ENCODE measurements around the gene SAPCD1. TPM values are rescaled to one million over a fixed set of nuclear protein-coding genes. Genes with fewer than 3 reads are reported as not detected.

The SAPCD1 gene
- total RNA-seq, 2 donors from 2014 or later: 7.9 to 8.4 TPM

DNA sequence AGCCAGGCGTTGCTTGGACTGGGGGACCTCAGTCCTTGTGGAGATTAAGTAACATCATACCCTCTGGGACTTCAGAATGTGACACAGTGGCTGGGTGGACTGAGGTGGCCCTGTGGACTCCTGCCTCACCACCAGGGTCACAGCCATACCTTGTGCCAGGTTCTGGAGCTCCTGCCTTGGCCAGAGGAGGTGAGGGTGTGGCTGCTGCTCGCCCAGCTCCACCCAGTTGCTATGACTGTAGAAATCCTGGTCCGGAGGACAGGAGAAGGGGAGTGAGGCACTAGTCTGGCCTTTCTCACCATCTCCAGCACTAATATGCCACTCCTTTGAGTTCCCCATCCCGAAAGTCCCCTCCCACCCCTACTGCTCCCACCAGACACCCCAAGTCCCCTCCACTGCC, 12.7 kb downstream of the SAPCD1 start:
- 90 to 100% methylated on average over 1 to 4 of the region's 4 CpGs for WGBS, 2 experiments (ENCODE audit: insufficient coverage in 1 of 2, insufficient read length in 1 of 2)
- Histone ChIP-seq H3K36me3 (ENCODE audit: control insufficient read depth, insufficient read depth, low read length) (peaks cover 12% of the 10 kb centered on the region), H3K27me3 (ENCODE audit: control insufficient read depth, insufficient read depth, low read length, poor library complexity, severe bottlenecking) (no peaks in the 10 kb centered on the region), H3K9me3 (ENCODE audit: control insufficient read depth, low read length) (no peaks in the 10 kb centered on the region), H3K9ac (ENCODE audit: extremely low read depth, low read length, poor library complexity, severe bottlenecking) (no peak overlapping the region), H3K4me1 (ENCODE audit: control insufficient read depth, insufficient read depth, low read length) (no peaks in the 10 kb centered on the region), H3K4me3 (ENCODE audit: low read length) (no peak overlapping the region), H3K27ac (ENCODE audit: low read depth, low read length) (no peak overlapping the region)
- Mint-ChIP-seq H3K4me3 (no peak overlapping the region), H3K36me3 (ENCODE audit: low read depth) (peaks cover 5% of the 10 kb centered on the region), H3K27ac (peak overlapping the region; percentile 61), H3K9me3 (no peaks in the 10 kb centered on the region), H3K27me3 (ENCODE audit: insufficient read depth) (no peaks in the 10 kb centered on the region), H3K4me1 (no peaks in the 10 kb centered on the region)
- DNase-seq: no peak
- TF ChIP-seq, protein P1, sequence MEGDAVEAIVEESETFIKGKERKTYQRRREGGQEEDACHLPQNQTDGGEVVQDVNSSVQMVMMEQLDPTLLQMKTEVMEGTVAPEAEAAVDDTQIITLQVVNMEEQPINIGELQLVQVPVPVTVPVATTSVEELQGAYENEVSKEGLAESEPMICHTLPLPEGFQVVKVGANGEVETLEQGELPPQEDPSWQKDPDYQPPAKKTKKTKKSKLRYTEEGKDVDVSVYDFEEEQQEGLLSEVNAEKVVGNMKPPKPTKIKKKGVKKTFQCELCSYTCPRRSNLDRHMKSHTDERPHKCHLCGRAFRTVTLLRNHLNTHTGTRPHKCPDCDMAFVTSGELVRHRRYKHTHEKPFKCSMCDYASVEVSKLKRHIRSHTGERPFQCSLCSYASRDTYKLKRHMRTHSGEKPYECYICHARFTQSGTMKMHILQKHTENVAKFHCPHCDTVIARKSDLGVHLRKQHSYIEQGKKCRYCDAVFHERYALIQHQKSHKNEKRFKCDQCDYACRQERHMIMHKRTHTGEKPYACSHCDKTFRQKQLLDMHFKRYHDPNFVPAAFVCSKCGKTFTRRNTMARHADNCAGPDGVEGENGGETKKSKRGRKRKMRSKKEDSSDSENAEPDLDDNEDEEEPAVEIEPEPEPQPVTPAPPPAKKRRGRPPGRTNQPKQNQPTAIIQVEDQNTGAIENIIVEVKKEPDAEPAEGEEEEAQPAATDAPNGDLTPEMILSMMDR (conservative IDR thresholded peaks at IDR 0.05): peak; percentile 25

DNA sequence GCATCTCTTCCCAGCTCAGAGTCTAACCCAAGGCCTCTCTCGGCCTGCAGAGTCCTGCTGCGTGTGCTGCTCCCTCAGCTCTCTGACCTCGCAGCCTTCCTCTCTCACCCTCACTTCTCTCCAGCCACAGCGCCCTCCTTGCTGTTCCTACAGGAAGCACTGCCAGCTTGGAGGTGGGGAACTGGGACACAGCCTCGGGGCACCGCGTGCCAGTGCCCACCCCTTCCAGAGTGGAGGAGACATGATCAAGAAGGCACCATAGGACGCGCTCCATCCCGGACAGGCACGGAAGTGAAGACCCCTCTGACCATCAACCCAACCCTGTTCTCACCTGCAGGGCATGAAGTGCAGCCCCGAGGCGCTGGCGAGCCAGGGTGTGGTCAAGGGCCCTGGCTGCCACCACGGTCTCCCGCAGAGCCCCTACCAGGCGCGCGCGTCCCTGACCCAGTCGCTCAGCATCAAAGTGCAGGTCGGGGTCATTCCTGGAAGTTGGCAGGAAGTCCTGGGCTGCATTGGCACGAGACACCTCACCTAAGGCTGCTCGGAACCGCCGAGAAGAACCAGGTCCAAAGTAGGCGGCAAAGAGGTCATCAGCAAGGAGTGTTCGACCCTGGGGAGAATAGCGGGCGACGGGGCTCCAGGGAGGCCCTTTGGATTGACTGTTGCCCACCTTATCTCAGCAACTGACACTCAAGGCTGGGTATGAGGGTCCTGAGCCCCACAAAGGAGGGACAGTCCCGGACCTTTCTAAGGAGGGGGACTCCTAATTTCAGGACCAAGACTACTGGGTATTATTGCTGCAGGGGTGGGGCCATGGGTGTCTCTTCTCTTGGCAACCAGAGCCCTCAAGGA, 13.4 kb downstream of the SAPCD1 start:
- Histone ChIP-seq H3K9me3 (ENCODE audit: control insufficient read depth, low read length) (no peaks in the 10 kb centered on the region), H3K4me1 (ENCODE audit: control insufficient read depth, insufficient read depth, low read length) (no peaks in the 10 kb centered on the region), H3K36me3 (ENCODE audit: control insufficient read depth, insufficient read depth, low read length) (peaks cover 18% of the 10 kb centered on the region), H3K27me3 (ENCODE audit: control insufficient read depth, insufficient read depth, low read length, poor library complexity, severe bottlenecking) (no peaks in the 10 kb centered on the region), H3K4me3 (ENCODE audit: low read length) (no peak overlapping the region), H3K9ac (ENCODE audit: extremely low read depth, low read length, poor library complexity, severe bottlenecking) (no peak overlapping the region), H3K27ac (ENCODE audit: low read depth, low read length) (no peak overlapping the region)
- no peaks in the 10 kb centered on the region for H3K4me1 Mint-ChIP-seq
- no peak for DNase-seq
- H3K9me3 Mint-ChIP-seq: no peaks in the 10 kb centered on the region
- peak overlapping the region; percentile 61 for H3K27ac Mint-ChIP-seq
- no peaks in the 10 kb centered on the region for H3K27me3 Mint-ChIP-seq (ENCODE audit: insufficient read depth)
- TF ChIP-seq, protein P1 (conservative IDR thresholded peaks at IDR 0.05): no peak
- peaks cover 12% of the 10 kb centered on the region for H3K36me3 Mint-ChIP-seq (ENCODE audit: low read depth)
- no peak overlapping the region for H3K4me3 Mint-ChIP-seq
- WGBS, 2 experiments (ENCODE audit: insufficient coverage in 1 of 2, insufficient read length in 1 of 2): 93 to 98% methylated on average over 19 to 32 of the region's 32 CpGs

DNA sequence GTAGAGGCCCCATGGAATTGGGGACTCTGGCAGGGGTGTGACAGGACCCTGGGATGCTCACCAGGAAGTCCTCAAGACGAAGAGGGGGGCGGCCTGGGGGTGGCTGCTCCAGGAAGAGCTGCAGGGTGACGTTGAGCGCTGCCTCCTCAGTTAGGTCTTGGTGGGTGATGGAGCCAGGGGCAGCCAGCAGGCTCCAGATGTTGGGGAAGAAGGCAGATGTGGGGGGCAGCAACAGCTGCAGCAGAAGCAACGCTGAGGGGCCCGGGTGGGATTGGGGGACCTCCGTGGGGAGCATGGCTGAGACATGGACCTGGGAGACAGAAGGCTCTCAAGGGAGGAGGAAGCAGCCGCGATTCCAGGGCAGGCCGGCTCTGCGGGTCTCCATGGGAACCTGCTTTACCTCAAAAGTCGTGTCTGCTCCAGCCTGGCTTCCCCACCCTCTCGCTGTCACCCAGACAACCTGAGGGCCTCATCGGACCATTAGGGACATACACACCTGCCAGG, 14.1 kb downstream of the SAPCD1 start:
- no peak overlapping the region for H3K4me3 ChIP-seq (ENCODE audit: low read length)
- 68 to 81% methylated on average over 12 to 14 of the region's 14 CpGs for WGBS, 2 experiments (ENCODE audit: insufficient coverage in 1 of 2, insufficient read length in 1 of 2)
- TF ChIP-seq, protein P1 (conservative IDR thresholded peaks at IDR 0.05): no peak
- H3K36me3 ChIP-seq (ENCODE audit: control insufficient read depth, insufficient read depth, low read length): peaks cover 24% of the 10 kb centered on the region
- no peaks in the 10 kb centered on the region for H3K4me1 ChIP-seq (ENCODE audit: control insufficient read depth, insufficient read depth, low read length)
- H3K9me3 ChIP-seq (ENCODE audit: control insufficient read depth, low read length): no peaks in the 10 kb centered on the region
- no peak overlapping the region for H3K4me3 Mint-ChIP-seq
- DNase-seq: no peak
- H3K27ac ChIP-seq (ENCODE audit: low read depth, low read length): no peak overlapping the region
- peaks cover 16% of the 10 kb centered on the region for H3K36me3 Mint-ChIP-seq (ENCODE audit: low read depth)
- H3K9me3 Mint-ChIP-seq: no peaks in the 10 kb centered on the region
- H3K4me1 Mint-ChIP-seq: no peaks in the 10 kb centered on the region
- no peaks in the 10 kb centered on the region for H3K27me3 Mint-ChIP-seq (ENCODE audit: insufficient read depth)
- no peak overlapping the region for H3K9ac ChIP-seq (ENCODE audit: extremely low read depth, low read length, poor library complexity, severe bottlenecking)
- H3K27ac Mint-ChIP-seq: no peak overlapping the region
- H3K27me3 ChIP-seq (ENCODE audit: control insufficient read depth, insufficient read depth, low read length, poor library complexity, severe bottlenecking): no peaks in the 10 kb centered on the region

All from endodermal cell (in vitro differentiated cells).